Measurements from ENCODE around the gene DGKD.

The DGKD gene

DNA sequence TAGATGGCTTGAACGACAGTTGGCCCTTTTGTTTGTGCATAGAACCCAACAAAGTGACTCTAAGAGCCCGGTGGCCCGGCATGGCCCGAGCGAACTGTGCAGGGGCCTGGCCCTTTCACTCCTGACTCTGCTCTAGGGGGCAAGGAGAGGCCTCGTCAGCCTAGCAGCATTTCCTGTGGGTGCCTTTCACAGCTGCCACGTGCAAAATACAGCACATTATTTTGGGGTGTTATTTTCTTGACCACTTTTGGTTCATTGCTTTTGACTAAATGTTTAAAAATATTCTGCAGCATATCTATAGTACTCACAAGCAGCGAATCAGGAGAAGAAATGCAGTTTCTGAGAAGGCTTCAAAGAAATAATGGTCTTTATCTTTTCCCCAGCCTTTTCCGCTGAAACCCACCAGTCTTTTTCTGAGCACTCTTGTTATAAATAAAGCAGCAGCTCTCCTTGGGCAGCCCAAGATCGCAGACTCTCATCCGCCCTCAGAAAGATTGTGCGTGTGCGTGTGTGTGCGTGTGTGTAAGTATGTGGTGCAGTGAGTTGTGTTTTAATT lies 31.3 kb downstream of the DGKD start:
- DNase-seq (ENCODE audit: low read depth in 1 of 2, low spot score in 1 of 2), result no peak
- Histone ChIP-seq H3K4me3 (replicated peaks; ENCODE audit: insufficient read depth, low read length) (no peak overlapping the region), H3K27ac (replicated peaks) (no peak overlapping the region)

DNA sequence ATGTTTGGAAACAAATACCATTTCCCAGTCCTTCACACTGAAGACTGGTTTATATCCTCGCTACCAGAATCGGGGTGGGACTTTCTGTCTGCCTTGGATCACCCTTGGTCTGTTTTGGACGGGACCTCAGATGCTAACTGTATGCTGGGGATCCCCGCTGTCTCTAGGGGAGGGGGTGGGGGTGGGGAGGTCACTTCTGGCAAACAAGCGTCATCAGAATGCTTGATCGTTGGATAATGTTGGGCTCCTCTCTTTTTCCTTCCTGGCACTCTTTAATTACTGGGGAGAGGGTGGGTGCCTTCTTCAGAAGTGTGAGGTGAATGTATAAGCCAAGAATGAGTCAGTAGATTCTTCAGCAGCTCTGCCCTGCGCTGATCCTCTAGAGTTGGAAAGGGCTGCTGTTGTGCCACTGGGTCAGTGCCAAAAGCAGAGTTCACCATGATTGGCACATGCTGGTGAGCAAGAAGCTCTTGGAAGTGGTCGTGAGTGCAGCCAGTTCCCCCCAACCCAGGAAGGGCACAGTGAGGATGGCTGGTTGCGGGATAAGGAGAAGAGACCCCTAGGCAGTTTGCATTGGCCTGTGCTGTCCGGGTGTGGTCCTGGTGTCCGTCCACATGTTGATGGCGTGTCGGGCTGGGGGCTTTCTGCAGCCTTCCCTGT lies 32.2 kb downstream of the DGKD start:
- DNase-seq (ENCODE audit: low read depth in 1 of 2, low spot score in 1 of 2), result no peak
- no peak overlapping the region for H3K27ac ChIP-seq (replicated peaks)
- no peaks in the 10 kb centered on the region for H3K27me3 ChIP-seq (ENCODE audit: insufficient read depth, poor library complexity, severe bottlenecking)
- no peak for TF ChIP-seq POLR2AphosphoS5 (IDR thresholded peaks at IDR 0.05; ENCODE audit: low read depth)
- TF ChIP-seq, protein P1, sequence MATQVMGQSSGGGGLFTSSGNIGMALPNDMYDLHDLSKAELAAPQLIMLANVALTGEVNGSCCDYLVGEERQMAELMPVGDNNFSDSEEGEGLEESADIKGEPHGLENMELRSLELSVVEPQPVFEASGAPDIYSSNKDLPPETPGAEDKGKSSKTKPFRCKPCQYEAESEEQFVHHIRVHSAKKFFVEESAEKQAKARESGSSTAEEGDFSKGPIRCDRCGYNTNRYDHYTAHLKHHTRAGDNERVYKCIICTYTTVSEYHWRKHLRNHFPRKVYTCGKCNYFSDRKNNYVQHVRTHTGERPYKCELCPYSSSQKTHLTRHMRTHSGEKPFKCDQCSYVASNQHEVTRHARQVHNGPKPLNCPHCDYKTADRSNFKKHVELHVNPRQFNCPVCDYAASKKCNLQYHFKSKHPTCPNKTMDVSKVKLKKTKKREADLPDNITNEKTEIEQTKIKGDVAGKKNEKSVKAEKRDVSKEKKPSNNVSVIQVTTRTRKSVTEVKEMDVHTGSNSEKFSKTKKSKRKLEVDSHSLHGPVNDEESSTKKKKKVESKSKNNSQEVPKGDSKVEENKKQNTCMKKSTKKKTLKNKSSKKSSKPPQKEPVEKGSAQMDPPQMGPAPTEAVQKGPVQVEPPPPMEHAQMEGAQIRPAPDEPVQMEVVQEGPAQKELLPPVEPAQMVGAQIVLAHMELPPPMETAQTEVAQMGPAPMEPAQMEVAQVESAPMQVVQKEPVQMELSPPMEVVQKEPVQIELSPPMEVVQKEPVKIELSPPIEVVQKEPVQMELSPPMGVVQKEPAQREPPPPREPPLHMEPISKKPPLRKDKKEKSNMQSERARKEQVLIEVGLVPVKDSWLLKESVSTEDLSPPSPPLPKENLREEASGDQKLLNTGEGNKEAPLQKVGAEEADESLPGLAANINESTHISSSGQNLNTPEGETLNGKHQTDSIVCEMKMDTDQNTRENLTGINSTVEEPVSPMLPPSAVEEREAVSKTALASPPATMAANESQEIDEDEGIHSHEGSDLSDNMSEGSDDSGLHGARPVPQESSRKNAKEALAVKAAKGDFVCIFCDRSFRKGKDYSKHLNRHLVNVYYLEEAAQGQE (IDR thresholded peaks at IDR 0.05; ENCODE audit: insufficient replicate concordance, low read depth), result no peak
- TF ChIP-seq, protein P2, sequence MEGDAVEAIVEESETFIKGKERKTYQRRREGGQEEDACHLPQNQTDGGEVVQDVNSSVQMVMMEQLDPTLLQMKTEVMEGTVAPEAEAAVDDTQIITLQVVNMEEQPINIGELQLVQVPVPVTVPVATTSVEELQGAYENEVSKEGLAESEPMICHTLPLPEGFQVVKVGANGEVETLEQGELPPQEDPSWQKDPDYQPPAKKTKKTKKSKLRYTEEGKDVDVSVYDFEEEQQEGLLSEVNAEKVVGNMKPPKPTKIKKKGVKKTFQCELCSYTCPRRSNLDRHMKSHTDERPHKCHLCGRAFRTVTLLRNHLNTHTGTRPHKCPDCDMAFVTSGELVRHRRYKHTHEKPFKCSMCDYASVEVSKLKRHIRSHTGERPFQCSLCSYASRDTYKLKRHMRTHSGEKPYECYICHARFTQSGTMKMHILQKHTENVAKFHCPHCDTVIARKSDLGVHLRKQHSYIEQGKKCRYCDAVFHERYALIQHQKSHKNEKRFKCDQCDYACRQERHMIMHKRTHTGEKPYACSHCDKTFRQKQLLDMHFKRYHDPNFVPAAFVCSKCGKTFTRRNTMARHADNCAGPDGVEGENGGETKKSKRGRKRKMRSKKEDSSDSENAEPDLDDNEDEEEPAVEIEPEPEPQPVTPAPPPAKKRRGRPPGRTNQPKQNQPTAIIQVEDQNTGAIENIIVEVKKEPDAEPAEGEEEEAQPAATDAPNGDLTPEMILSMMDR (IDR thresholded peaks at IDR 0.05; ENCODE audit: insufficient read depth, low read length), result no peak
- TF ChIP-seq SPI1 (IDR thresholded peaks at IDR 0.05; ENCODE audit: borderline replicate concordance, low read depth), result no peak
- no peak overlapping the region for H3K4me3 ChIP-seq (replicated peaks; ENCODE audit: insufficient read depth, low read length)

More for the DNA sequence above, 31.3 kb downstream of the DGKD start:
- H3K27me3 ChIP-seq (ENCODE audit: insufficient read depth, poor library complexity, severe bottlenecking), result no peaks in the 10 kb centered on the region
- no peak for TF ChIP-seq POLR2AphosphoS5 (IDR thresholded peaks at IDR 0.05; ENCODE audit: low read depth)
- TF ChIP-seq, protein P2 (IDR thresholded peaks at IDR 0.05; ENCODE audit: insufficient read depth, low read length), result no peak
- no peak for TF ChIP-seq GABPA (IDR thresholded peaks at IDR 0.05; ENCODE audit: low read depth)
- TF ChIP-seq SPI1 (IDR thresholded peaks at IDR 0.05; ENCODE audit: borderline replicate concordance, low read depth), result no peak

DNA sequence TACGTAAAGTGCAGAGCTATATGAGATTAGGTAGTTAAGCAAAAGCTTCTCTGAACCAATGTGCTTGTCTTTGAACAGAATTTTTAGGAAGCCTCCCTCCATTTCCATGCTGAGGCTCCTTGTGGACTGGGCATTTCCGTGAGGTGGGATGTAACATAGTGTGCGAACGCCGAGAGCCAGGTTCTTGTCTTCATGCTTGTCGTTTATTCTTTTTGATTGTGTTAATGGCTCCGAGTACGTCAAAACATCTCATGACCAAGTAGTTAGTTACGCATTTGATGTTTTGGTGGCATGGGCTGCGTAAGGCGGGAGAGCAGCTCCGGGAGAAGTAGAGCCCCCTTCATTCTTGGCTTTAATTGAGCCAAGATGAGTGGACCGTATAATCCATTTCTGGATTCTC lies 32.9 kb downstream of the DGKD start:
- Histone ChIP-seq H3K4me3 (replicated peaks; ENCODE audit: insufficient read depth, low read length) (no peak overlapping the region), H3K27me3 (ENCODE audit: insufficient read depth, poor library complexity, severe bottlenecking) (no peaks in the 10 kb centered on the region), H3K27ac (replicated peaks) (no peak overlapping the region)
- no peak for DNase-seq (ENCODE audit: low read depth in 1 of 2, low spot score in 1 of 2)
- no peak for TF ChIP-seq POLR2AphosphoS5 (IDR thresholded peaks at IDR 0.05; ENCODE audit: low read depth)
- no peak for TF ChIP-seq GABPA (IDR thresholded peaks at IDR 0.05; ENCODE audit: low read depth)
- TF ChIP-seq, protein P1 (IDR thresholded peaks at IDR 0.05; ENCODE audit: insufficient replicate concordance, low read depth), result no peak
- TF ChIP-seq, protein P2 (IDR thresholded peaks at IDR 0.05; ENCODE audit: insufficient read depth, low read length), result no peak
- TF ChIP-seq SPI1 (IDR thresholded peaks at IDR 0.05; ENCODE audit: borderline replicate concordance, low read depth), result no peak
